K562 (cell line): ENCODE data around the gene ZFYVE28. TPM values are rescaled to one million over a fixed set of nuclear protein-coding genes. Genes with fewer than 3 reads are reported as not detected.

Source experiments
- ARID3A ChIP-seq: IDR thresholded peaks from 2 replicates; pipeline ENCODE4 v1.6.1; 2012; ENCODE audit warnings: low read depth, low read length, improper control_type of control experiment, borderline replicate concordance
- BRD9 ChIP-seq: fragments of 450-650 bp; IDR thresholded peaks from 2 replicates; pipeline ENCODE4 v1.6.1; 2018; ENCODE audit warnings: low read depth; ENCODE audit not compliant: partially characterized antibody
- CBFA2T2 ChIP-seq: fragments of 450-650 bp; conservative IDR thresholded peaks from 2 replicates; pipeline ENCODE4 v1.6.1; 2017; ENCODE audit warnings: mild to moderate bottlenecking
- DNMT1 ChIP-seq: fragments of 450-650 bp; IDR thresholded peaks from 2 replicates; pipeline ENCODE4 v1.6.1; 2016; ENCODE audit warnings: antibody characterized with exemption, mild to moderate bottlenecking
- HDAC2 ChIP-seq: fragments of 450-650 bp; IDR thresholded peaks from 2 replicates; pipeline ENCODE4 v1.6.1; 2016; ENCODE audit warnings: mild to moderate bottlenecking
- HDAC6 ChIP-seq: IDR thresholded peaks from 2 replicates; pipeline ENCODE4 v1.6.1; 2012; ENCODE audit warnings: low read depth, mild to moderate bottlenecking, control low read depth, inconsistent platforms, low read length, moderate library complexity
- HLTF ChIP-seq: fragments of 450-650 bp; IDR thresholded peaks from 2 replicates; pipeline ENCODE4 v1.6.1; 2016
- KAT2B ChIP-seq: IDR thresholded peaks from one replicate; pipeline ENCODE4 v1.6.1; 2012; ENCODE audit warnings: low read depth, mild to moderate bottlenecking, control low read depth, inconsistent platforms, low read length, moderate library complexity
- MAX ChIP-seq: sonication (generic); formaldehyde crosslinking; IDR thresholded peaks from 2 replicates; pipeline ENCODE4 v1.9.0; 2022; ENCODE audit warnings: mild to moderate bottlenecking, missing genetic modification reagents
- MTA3 ChIP-seq: fragments of 450-650 bp; formaldehyde crosslinking; IDR thresholded peaks from 2 replicates; pipeline ENCODE4 v1.6.1; 2017; ENCODE audit warnings: mild to moderate bottlenecking, borderline replicate concordance
- NFATC3 ChIP-seq: fragments of 450-650 bp; IDR thresholded peaks from 2 replicates; pipeline ENCODE4 v1.6.1; 2017; ENCODE audit warnings: mild to moderate bottlenecking
- NFRKB ChIP-seq: fragments of 450-650 bp; IDR thresholded peaks from 2 replicates; pipeline ENCODE4 v1.6.1; 2016; ENCODE audit warnings: low read depth
- POLR3G ChIP-seq: IDR thresholded peaks from 2 replicates; pipeline ENCODE4 v1.6.1; 2011; ENCODE audit not compliant: insufficient read length, insufficient replicate concordance; ENCODE audit errors: extremely low read depth
- PRDM10 ChIP-seq: fragments of 450-650 bp; IDR thresholded peaks from 2 replicates; pipeline ENCODE4 v1.6.1; 2018; ENCODE audit not compliant: partially characterized antibody
- RBM22 ChIP-seq: fragments of 200-400 bp; formaldehyde crosslinking; IDR thresholded peaks from 2 replicates; pipeline ENCODE4 v1.6.1; 2018; ENCODE audit warnings: low read length, low read depth; ENCODE audit not compliant: poor library complexity, severe bottlenecking
- THAP12 ChIP-seq: fragments of 250-450 bp; sonication (Bioruptor Pico); IDR thresholded peaks from 2 replicates; pipeline ENCODE4 v1.9.0; 2021; ENCODE audit warnings: mild to moderate bottlenecking, inconsistent platforms
- THRA ChIP-seq: fragments of 450-650 bp; IDR thresholded peaks from 2 replicates; pipeline ENCODE4 v1.6.1; 2017; ENCODE audit warnings: mild to moderate bottlenecking, moderate library complexity
- ZZZ3 ChIP-seq: fragments of 450-650 bp; IDR thresholded peaks from 2 replicates; pipeline ENCODE4 v1.6.1; 2016; ENCODE audit warnings: antibody characterized with exemption, mild to moderate bottlenecking, moderate library complexity
- polyA plus RNA-seq, 8 experiments: library from polyadenylated mRNA; depleted of rRNA in 4 of 8; stranded (reverse) in 5 of 8; unstranded in 3 of 8; fragments of >200 nt; fragmentation: Nextera tagmentation in 2 of 8; fragmentation: Illumina TruSeq in 1 of 8; extraction: Ambion mirVana in 2 of 8; extraction: Trizol in 1 of 8; gene quantifications; 2 replicates each; pipeline versions ENCODE4 v1.2.1 to v1.2.3, GENCODE V29; 2011 to 2014; ENCODE audit warnings: inconsistent platforms in 1 of 8, missing spikeins in 1 of 8
- total RNA-seq, 7 experiments: library from RNA; depleted of rRNA in 6 of 7; stranded (reverse); fragments of >200 nt in 6 of 7; fragmentation: Illumina TruSeq in 2 of 7; extraction: Trizol in 2 of 7; gene quantifications; 2 replicates each; pipeline versions ENCODE4 v1.2.1 to v1.2.3, GENCODE V29; 2011 to 2021; ENCODE audit warnings: low replicate concordance in 1 of 7

ZFYVE28 gene
- total and polyA plus RNA-seq, 9 of the 15 experiments (the other 6 are each of a cell fraction or from before 2014, with no cell fraction given): 1.3 to 24.8 (median 8.9) TPM

- no peak for TF ChIP-seq PRDM10
- no peak for TF ChIP-seq ZZZ3
- TF ChIP-seq KAT2B: no peak
- TF ChIP-seq HDAC2: no peak
- no peak for TF ChIP-seq BRD9
- TF ChIP-seq CBFA2T2: 0 out of 2 replicates have a peak, but pooled peaks have one; percentile 5
- no peak for TF ChIP-seq DNMT1
- TF ChIP-seq POLR3G: no peak
- no peak for TF ChIP-seq MTA3
- TF ChIP-seq THAP12 (CRISPR knock-in tag): no peak
- no peak for TF ChIP-seq ARID3A
- TF ChIP-seq THRA: no peak
- TF ChIP-seq HDAC6: no peak
- TF ChIP-seq HLTF: no peak
- TF ChIP-seq MAX (CRISPR knock-in tag): peak; percentile 63
- no peak for TF ChIP-seq RBM22
- no peak for TF ChIP-seq NFRKB
- no peak for TF ChIP-seq NFATC3
Observed at GRCh38 chr4:2361366-2362265, 56.8 kb downstream of the ZFYVE28 start (continued).
